GM23338 (cell line): ENCODE data around the gene NOMO2. TPM values are rescaled to one million over a fixed set of nuclear protein-coding genes. Genes with fewer than 3 reads are reported as not detected.
"Not testable (repeated sequence)": the region's sequence is repeated elsewhere in the genome, so short reads cannot be mapped to it uniquely, and the experiment has no call there.

Source experiments
- ATAC-seq: fragments of 200-7000 bp; cut with Tn5 transposase; 3 replicates; pipeline ENCODE4 v1.9.1; 2020
- DNase-seq: peaks from one replicate; pipeline ENCODE4 v3.0.0-alpha.2; 2015; ENCODE audit warnings: low spot score
- H2AFZ ChIP-seq: fragments of 200-600 bp; sonication (generic); 2 replicates; pipeline ENCODE4 v1.8.0; 2016; ENCODE audit warnings: antibody characterized with exemption, mild to moderate bottlenecking, moderate library complexity
- H3F3A ChIP-seq: fragments of 200-600 bp; sonication (generic); replicated peaks from 2 replicates; pipeline ENCODE4 v1.8.0; 2017; ENCODE audit warnings: antibody characterized with exemption, mixed run types, low read depth
- H3K27ac ChIP-seq: fragments of 200-600 bp; sonication (generic); 2 replicates; pipeline ENCODE4 v1.6.1; 2016; ENCODE audit warnings: low read depth
- H3K27me3 ChIP-seq: fragments of 200-600 bp; sonication (generic); 2 replicates; pipeline ENCODE4 v1.8.0; 2016; ENCODE audit warnings: mild to moderate bottlenecking, mixed run types, moderate library complexity; ENCODE audit not compliant: insufficient read depth
- H3K36me3 ChIP-seq: fragments of 200-600 bp; sonication (generic); 2 replicates; pipeline ENCODE4 v1.8.0; 2016; ENCODE audit warnings: mild to moderate bottlenecking; ENCODE audit not compliant: insufficient read depth
- H3K4me1 ChIP-seq: fragments of 200-600 bp; sonication (generic); 2 replicates; pipeline ENCODE4 v1.8.0; 2016; ENCODE audit warnings: mild to moderate bottlenecking, moderate library complexity; ENCODE audit not compliant: insufficient read depth
- H3K4me2 ChIP-seq: fragments of 200-600 bp; sonication (generic); 2 replicates; pipeline ENCODE4 v1.7.1; 2017; ENCODE audit warnings: mixed run types
- H3K4me3 ChIP-seq: fragments of 200-600 bp; sonication (generic); 2 replicates; pipeline ENCODE4 v1.6.1; 2016; ENCODE audit warnings: mixed run types
- H3K79me2 ChIP-seq: fragments of 200-600 bp; sonication (generic); replicated peaks from 2 replicates; pipeline ENCODE4 v1.8.0; 2017; ENCODE audit warnings: mild to moderate bottlenecking; ENCODE audit not compliant: insufficient read depth
- H3K9me2 ChIP-seq: fragments of 200-600 bp; sonication (generic); 2 replicates; pipeline ENCODE4 v1.8.0; 2017; ENCODE audit not compliant: insufficient read depth
- H4K20me1 ChIP-seq: fragments of 200-600 bp; sonication (generic); replicated peaks from 2 replicates; pipeline ENCODE4 v1.8.0; 2017; ENCODE audit warnings: mild to moderate bottlenecking; ENCODE audit not compliant: insufficient read depth
- H3K27ac Mint-ChIP-seq: 2 replicates; pipeline ENCODE4 v1.8.0; 2020; ENCODE audit warnings: inconsistent platforms, mild to moderate bottlenecking, moderate library complexity, mixed read lengths
- H3K27me3 Mint-ChIP-seq: 3 replicates; pipeline ENCODE4 v1.8.0; 2022; ENCODE audit warnings: low read depth, mild to moderate bottlenecking, moderate library complexity, mixed read lengths, inconsistent platforms; ENCODE audit not compliant: insufficient read depth, poor library complexity
- H3K36me3 Mint-ChIP-seq: 3 replicates; pipeline ENCODE4 v1.8.0; 2021; ENCODE audit warnings: low read depth, mild to moderate bottlenecking, inconsistent platforms, moderate library complexity, mixed read lengths
- H3K4me1 Mint-ChIP-seq: 3 replicates; pipeline ENCODE4 v1.8.0; 2020; ENCODE audit warnings: mild to moderate bottlenecking, inconsistent platforms, mixed read lengths
- H3K4me3 Mint-ChIP-seq: 3 replicates; pipeline ENCODE4 v1.8.0; 2021; ENCODE audit warnings: moderate library complexity, mild to moderate bottlenecking, inconsistent platforms, mixed read lengths
- H3K9me3 Mint-ChIP-seq: 3 replicates; pipeline ENCODE4 v1.8.0; 2020; ENCODE audit warnings: moderate library complexity, mild to moderate bottlenecking, inconsistent platforms, mixed read lengths
- microRNA-seq: library from miRNA; unstranded; fragments of <30 nt; microRNA quantifications from one replicate; pipeline ENCODE4, GENCODE V29; 2017
- polyA plus RNA-seq: library from polyadenylated mRNA; unstranded; fragments of >200 nt; fragmentation: Nextera tagmentation; extraction: Ambion mirVana; gene quantifications from 2 replicates; pipeline ENCODE4 v1.2.1, GENCODE V29; 2016
- small RNA-seq: library from RNA; depleted of rRNA; stranded (forward); fragments of <200 nt; gene quantifications from one replicate; pipeline ENCODE3, GENCODE V24; 2014; ENCODE audit warnings: low replicate concordance
- total RNA-seq: library from RNA; depleted of rRNA; stranded (reverse); fragments of >200 nt; shearing (Covaris generic); gene quantifications from 2 replicates; pipeline ENCODE4 v1.2.3, GENCODE V29; 2014; rRNA removed

NOMO2 gene
- total and polyA plus RNA-seq, 2 experiments from 2014 or later = 58.7 to 95.6 TPM

DNA sequence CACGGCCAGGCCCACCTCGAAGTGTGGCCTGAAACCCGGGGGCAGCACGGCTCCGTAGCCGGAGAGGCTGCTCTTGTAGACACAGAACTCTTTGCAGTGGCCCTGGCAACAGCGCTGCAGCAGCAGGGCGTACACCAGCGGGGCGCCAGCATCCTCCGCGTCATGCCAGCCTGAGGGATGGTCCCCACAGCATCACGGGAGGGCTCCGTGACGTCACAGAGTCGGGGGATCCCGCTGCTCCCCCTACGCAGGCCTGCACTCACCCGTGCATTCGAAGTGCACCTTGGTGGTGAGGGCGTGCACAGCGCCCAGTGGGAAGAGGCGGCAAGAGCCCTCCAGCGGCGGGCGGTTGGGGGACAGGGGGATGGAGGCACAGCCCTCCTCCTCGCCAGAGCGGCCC, 179.2 kb downstream of the NOMO2 start:
- H3K36me3 ChIP-seq, H3K9me2 ChIP-seq, H3K27ac Mint-ChIP-seq, H3K4me1 Mint-ChIP-seq, H3K27ac ChIP-seq, H3K27me3 Mint-ChIP-seq, H3K4me2 ChIP-seq, DNase-seq, H3K4me3 Mint-ChIP-seq, H3K9me3 Mint-ChIP-seq, H3K4me1 ChIP-seq, H3K27me3 ChIP-seq, H3K79me2 ChIP-seq, ATAC-seq, H3F3A ChIP-seq, H4K20me1 ChIP-seq, H3K4me3 ChIP-seq, H3K36me3 Mint-ChIP-seq, H2AFZ ChIP-seq: not testable (repeated sequence)

Small RNA genes within 50 kb of the gene (microRNA-seq; reads per million reads assigned to microRNA genes)
- gene MIR3179-3 = not detected
- gene MIR3179-4 = not detected
- gene MIR3180-3 = not detected
- gene MIR3670-3 = not detected
- not detected for gene MIR3670-4
- gene MIR6770-3 = not detected

Small RNA genes within 50 kb of the gene (small RNA-seq; reads per million reads assigned to genes)
- not detected for gene MIR3179-3
- not detected for gene MIR3179-4
- not detected for gene MIR3180-3
- not detected for gene MIR3670-3
- not detected for gene MIR3670-4
- not detected for gene MIR6770-3
- gene RF00019 = not detected

Other genes starting within 250 kb of the NOMO2 start
- 16.7 TPM in 1 of 2 replicates, not detected in the other for gene NPIPA8, start 225.4 kb downstream of the NOMO2 start, total RNA-seq
- not detected in 2 replicates for gene NPIPA8, start 225.4 kb downstream of the NOMO2 start, polyA plus RNA-seq
- 1,984 and 2,171 TPM in 2 replicates for gene RPS15A, start 228.2 kb upstream of the NOMO2 start, total RNA-seq
- 2,163 and 2,303 TPM in 2 replicates for gene RPS15A, start 228.2 kb upstream of the NOMO2 start, polyA plus RNA-seq
- 250 and 270 TPM in 2 replicates for gene ARL6IP1, start 239.5 kb upstream of the NOMO2 start, total RNA-seq
- 160 and 192 TPM in 2 replicates for gene ARL6IP1, start 239.5 kb upstream of the NOMO2 start, polyA plus RNA-seq